Activated T-cell treated with anti-CD3 and anti-CD28 coated beads for 48 hours (primary cell): ENCODE results near the gene VRK2.
"Not testable (repeated sequence)": the region's sequence is repeated elsewhere in the genome, so short reads cannot be mapped to it uniquely, and the experiment has no call there.

Source experiments
- DNase-seq: peaks from one replicate; pipeline ENCODE4 v3.0.0-alpha.2; 2020; ENCODE audit warnings: low read depth

Gene VRK2

GRCh38 chr2:58158481-58158880, 111.9 kb downstream of the VRK2 start:
- no peak for DNase-seq

GRCh38 chr2:58163913-58164312, 117.3 kb downstream of the VRK2 start:
- DNase-seq, result no peak

- not testable (repeated sequence) for DNase-seq
These were observed 121.5 kb downstream of the VRK2 start for GRCh38 chr2:58168130-58168529.

- not testable (repeated sequence) for DNase-seq
These were observed 123.2 kb downstream of the VRK2 start for GRCh38 chr2:58169845-58170244.

- DNase-seq, result not testable (repeated sequence)
These were observed 123.8 kb downstream of the VRK2 start for GRCh38 chr2:58170334-58170933.

GRCh38 chr2:58171831-58172230, 125.2 kb downstream of the VRK2 start:
- not testable (repeated sequence) for DNase-seq

GRCh38 chr2:58177187-58177586, 130.6 kb downstream of the VRK2 start:
- DNase-seq, result not testable (repeated sequence)

GRCh38 chr2:58180175-58180574, 133.6 kb downstream of the VRK2 start:
- not testable (repeated sequence) for DNase-seq

GRCh38 chr2:58180635-58181034, 134.0 kb downstream of the VRK2 start:
- no peak for DNase-seq

GRCh38 chr2:58182527-58182926, 135.9 kb downstream of the VRK2 start:
- DNase-seq, result no peak

GRCh38 chr2:58186501-58186900, 139.9 kb downstream of the VRK2 start:
- DNase-seq, result no peak

GRCh38 chr2:58187022-58187421, 140.4 kb downstream of the VRK2 start:
- not testable (repeated sequence) for DNase-seq

- DNase-seq, result no peak
These were observed 147.9 kb downstream of the VRK2 start for GRCh38 chr2:58194458-58194857.

- no peak for DNase-seq
These were observed 149.1 kb downstream of the VRK2 start for GRCh38 chr2:58195662-58196061.

- no peak for DNase-seq
These were observed 151.3 kb downstream of the VRK2 start for GRCh38 chr2:58197894-58198293.

- DNase-seq, result no peak
These were observed 155.8 kb downstream of the VRK2 start for GRCh38 chr2:58202404-58202803.

GRCh38 chr2:58203018-58203417, 156.4 kb downstream of the VRK2 start:
- DNase-seq, result no peak

GRCh38 chr2:58204195-58204959, 157.8 kb downstream of the VRK2 start:
- no peak for DNase-seq

- DNase-seq, result no peak
These were observed 160.2 kb downstream of the VRK2 start for GRCh38 chr2:58206785-58207184.

GRCh38 chr2:58207189-58207588, 160.6 kb downstream of the VRK2 start:
- no peak for DNase-seq
